Raji (cell line): ENCODE results near the gene WDR12.

Experiments
- POLR2A ChIP-seq: IDR thresholded peaks from 2 replicates; pipeline ENCODE4 v1.6.1; 2011; ENCODE audit warnings: low read depth, low read length, control low read depth; ENCODE audit not compliant: insufficient read depth

Gene WDR12

GRCh38 chr2:202911512-202912341 is at the start of gene WDR12, which contains the start of gene CARF:
WDR12 (minus strand) TSS chr2:202911673; CDS start chr2:202911476, 197 bp downstream.
CARF (plus strand) TSS chr2:202912275; CDS start chr2:202941903, 29,628 bp downstream.
- TF ChIP-seq POLR2A, result peak; percentile 97

GRCh38 chr2:202960524-202960923 is 49.1 kb upstream of the WDR12 start:
- TF ChIP-seq POLR2A, result no peak

- TF ChIP-seq POLR2A, result no peak
Measured at GRCh38 chr2:202950592-202950991, 39.1 kb upstream of the WDR12 start.

- TF ChIP-seq POLR2A, result no peak
Measured at GRCh38 chr2:202945497-202945896, 34.0 kb upstream of the WDR12 start.

- no peak for TF ChIP-seq POLR2A
Measured at GRCh38 chr2:202944816-202945215, 33.3 kb upstream of the WDR12 start.

- TF ChIP-seq POLR2A, result no peak
Measured at GRCh38 chr2:202944408-202944807, 32.9 kb upstream of the WDR12 start.

- no peak for TF ChIP-seq POLR2A
Measured at GRCh38 chr2:202941771-202942170, 30.3 kb upstream of the WDR12 start.

- no peak for TF ChIP-seq POLR2A
Measured at GRCh38 chr2:202938960-202939359, 27.5 kb upstream of the WDR12 start.

GRCh38 chr2:202934456-202934855 is 23.0 kb upstream of the WDR12 start:
- TF ChIP-seq POLR2A, result no peak

- no peak for TF ChIP-seq POLR2A
Measured at GRCh38 chr2:202933958-202934357, 22.5 kb upstream of the WDR12 start.

GRCh38 chr2:202933139-202933510 is 21.7 kb upstream of the WDR12 start:
- no peak for TF ChIP-seq POLR2A

- no peak for TF ChIP-seq POLR2A
Measured at GRCh38 chr2:202932425-202933138, 21.1 kb upstream of the WDR12 start.

- no peak for TF ChIP-seq POLR2A
Measured at GRCh38 chr2:202918860-202919259, 7.4 kb upstream of the WDR12 start.

GRCh38 chr2:202911203-202911511 is 316 bp downstream of the WDR12 start:
- TF ChIP-seq POLR2A, result no peak

GRCh38 chr2:202910698-202911097 is 775 bp downstream of the WDR12 start:
- no peak for TF ChIP-seq POLR2A
